GM21717 (cell line): ENCODE measurements around the gene IRAK3.
A peak's percentile ranks its signal among the peaks of the same experiment; 100 is the strongest.
"Not testable (repeated sequence)": the region's sequence is repeated elsewhere in the genome, so short reads cannot be mapped to it uniquely, and the experiment has no call there.

Experiments used
- ATAC-seq: cut with Tn5 transposase; IDR thresholded peaks from one replicate; pipeline ENCODE4 v1.9.1; 2021; ENCODE audit warnings: mild to moderate bottlenecking, moderate library complexity; ENCODE audit not compliant: unreplicated experiment

IRAK3 gene

GRCh38 chr12:66170606-66171005 is 18.4 kb upstream of the IRAK3 start:
- ATAC-seq: no peak

GRCh38 chr12:66174391-66175325 is 14.4 kb upstream of the IRAK3 start:
- ATAC-seq: not testable (repeated sequence)

DNA sequence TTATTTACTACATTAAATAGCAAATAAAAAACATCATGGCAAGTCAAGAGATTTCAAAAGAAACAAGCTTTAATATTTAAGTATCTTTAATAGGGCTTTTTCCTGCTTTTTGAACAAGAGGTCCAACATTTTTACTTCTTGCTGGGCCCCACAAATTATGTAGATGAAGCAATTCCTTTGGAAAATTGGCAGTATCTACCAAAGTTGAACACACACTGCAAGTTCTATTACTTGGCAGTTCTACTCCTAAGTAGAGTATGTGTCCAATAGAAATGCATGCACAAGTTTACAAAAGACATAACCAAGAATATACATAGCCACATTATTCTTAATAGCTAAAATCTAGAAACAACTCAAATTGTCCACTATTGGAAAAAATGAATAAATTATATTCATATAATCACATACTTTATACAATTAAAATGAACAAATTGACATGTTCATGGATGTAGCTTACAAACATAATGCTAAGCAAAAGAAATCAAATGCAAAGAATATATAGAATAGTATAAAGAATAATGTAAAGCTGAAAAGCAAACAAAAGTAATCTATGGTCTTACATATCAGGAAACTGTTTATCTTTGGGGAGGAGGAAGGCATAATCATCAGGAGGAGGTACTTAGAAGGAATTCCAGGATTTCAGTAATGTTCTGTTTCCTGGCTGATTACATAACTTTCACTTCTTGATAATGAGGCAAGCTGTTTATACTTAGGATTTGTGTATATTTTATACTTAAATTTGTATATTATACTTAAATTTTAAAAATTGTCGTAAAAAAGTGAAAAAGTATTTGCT is 12.7 kb upstream of the IRAK3 start:
- ATAC-seq: no peak

DNA sequence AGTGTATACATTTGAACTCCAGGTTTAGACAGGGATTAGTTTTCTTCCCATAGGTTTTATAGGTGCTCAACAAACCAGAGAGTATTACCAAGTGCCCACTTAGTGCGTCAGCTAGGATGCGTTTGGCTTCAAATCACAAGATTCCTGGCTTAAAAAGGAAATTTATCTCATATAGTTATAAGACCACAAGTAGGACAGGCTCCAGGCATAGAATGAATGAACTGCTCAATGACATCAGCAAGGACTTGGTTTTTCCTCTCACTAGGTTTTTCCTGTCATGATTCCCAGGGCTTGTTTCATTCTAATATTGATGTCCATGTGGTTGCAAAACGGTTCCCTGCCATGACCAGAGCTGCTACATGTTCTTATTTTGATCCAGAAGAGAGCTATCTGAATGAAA is 6.1 kb upstream of the IRAK3 start:
- ATAC-seq: no peak

- not testable (repeated sequence) for ATAC-seq
Measured at GRCh38 chr12:66184822-66185221, 4.2 kb upstream of the IRAK3 start.

DNA sequence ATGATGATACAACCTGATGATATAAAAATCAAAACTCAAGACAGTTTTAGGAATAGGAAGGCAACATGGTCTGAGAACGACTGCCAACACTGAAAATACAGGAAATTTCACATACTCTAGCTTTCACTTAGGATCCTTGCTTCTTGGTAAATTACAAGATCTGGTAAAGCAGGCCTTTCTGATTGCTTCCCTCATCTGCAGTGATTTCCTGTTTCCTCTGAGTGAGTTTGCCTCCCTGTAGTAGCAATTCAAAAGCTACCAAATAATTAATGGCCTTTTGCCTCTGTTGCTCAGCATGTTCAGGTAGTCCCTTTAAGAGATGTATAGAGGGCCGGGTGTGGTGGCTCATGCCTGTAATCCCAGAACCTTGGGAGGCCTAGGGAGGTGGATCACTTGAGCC is 2.0 kb upstream of the IRAK3 start:
- no peak for ATAC-seq

DNA sequence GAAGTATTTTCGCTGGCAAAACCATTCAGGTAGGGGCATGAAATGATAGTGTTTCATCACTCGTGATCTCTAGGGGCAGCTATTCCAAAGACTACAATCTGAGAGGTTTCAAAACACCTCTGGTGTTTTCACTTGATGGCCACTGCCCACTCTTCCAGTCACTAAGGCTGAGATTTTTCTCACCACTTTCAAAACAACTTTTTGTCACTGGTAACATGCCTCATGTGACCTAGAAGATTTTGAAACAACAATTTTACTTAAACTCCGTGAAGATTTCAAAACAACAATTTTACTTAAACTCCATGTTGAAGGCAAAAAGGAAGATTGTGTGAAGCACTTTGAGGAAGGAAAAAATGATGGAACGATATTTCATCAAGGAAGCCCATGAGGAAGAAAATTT is 1.2 kb upstream of the IRAK3 start:
- ATAC-seq: no peak

- no peak for ATAC-seq
Measured at GRCh38 chr12:66189486-66189843, 451 bp downstream of the IRAK3 start.

DNA sequence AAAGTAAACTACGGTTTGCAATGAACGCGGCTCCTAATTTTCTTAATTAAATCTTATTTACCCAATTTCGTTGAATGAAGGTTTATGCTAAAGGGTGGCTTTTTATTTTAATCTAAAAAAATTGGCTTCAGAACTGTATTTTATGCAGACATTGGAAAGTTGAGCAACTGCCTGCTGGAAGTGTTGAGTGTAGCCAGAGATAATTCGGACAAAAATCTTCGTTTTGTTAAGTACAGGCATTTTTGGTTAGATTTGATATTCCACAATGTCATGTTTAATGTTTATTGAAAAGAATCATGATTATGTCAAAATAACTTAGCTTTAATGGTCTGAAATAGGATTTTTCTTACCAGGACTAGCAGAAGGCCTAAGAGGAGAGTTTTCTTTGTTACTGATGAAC is 875 bp downstream of the IRAK3 start:
- ATAC-seq: no peak

DNA sequence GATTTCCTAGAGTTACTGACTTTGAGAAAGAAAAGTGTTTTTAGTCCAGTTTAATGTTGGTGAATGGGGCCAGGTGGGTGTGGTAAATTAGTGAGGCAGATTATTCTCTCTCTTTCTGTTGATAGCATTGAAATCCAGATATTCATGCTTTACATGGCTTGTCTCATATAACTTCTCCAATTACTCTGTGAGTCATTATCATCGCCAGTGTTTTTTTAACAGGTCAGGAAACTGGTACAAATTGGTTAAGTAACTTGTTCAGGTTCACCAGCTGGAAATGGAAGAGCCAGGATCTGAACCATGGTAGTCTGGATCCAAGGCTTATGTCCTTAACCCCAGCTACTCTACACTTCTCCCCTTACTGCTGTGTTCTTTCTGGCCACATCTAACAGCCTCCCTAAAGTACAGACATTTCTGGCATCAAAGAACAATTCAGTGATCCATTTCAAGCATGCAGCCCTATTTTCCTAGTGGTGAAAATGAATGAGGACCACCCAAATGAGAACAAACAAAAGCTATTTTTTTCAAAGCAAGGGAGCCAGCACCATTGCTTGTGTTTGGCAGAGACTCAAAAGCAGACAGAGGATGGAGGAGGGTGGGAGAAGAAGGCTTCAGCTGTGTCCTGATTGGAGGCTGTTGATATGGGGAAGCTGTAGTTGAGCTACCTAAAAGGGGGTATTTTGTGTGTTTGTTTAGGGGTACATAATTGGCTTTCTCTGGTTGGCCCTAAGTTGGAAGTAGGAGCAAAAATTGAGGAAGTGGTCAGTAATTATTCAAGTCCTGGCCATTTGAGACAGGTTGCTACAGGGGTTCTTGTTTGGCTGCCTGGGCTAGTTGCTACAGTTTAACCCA is 1.7 kb downstream of the IRAK3 start:
- no peak for ATAC-seq

DNA sequence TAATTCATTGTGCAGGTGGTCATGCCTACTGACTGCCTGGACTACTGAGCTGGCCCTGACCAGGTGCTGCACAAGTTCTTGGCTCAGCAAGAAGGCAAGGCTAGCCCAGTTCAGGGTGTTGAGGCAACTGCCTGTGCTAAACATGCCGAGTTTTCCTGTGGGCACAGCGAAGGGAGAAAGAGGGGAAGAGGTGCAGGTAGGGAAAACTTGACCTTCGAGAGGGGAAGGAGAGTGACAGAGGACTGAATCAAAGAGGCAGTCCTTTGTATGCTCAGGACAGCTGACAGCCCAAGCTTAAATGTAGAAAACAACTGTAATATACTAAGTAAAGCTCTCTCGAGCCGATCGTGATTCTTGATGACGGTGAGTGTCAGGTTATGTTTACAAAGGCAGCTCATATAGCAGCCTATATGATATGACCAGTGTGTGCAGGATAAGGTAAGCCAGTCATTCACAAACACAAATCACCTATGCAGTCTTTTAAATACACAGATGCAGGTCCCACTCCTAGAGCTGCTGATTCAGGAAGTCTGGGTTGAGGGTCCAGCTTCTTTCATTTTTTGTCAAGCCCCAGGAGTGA is 2.6 kb downstream of the IRAK3 start:
- no peak for ATAC-seq

DNA sequence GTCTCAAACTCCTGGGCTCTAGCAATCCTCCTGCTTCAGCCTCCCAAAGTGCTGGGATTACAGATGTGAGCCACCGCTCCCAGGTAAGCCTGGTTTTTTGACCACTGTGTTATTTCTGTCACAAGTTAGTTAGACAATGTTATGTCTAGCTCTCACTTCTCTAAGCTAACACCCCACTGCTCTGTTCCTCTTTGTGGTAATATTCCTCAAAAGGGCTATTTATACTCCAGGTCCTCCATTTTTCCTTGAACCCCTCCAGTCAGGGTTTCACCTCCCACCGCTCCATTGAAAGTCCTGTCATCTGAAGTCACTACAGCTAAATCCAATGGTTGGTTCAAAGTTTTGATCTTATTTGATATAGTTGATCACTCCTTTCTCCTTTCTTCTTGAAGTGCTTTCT is 5.1 kb downstream of the IRAK3 start:
- ATAC-seq: no peak

DNA sequence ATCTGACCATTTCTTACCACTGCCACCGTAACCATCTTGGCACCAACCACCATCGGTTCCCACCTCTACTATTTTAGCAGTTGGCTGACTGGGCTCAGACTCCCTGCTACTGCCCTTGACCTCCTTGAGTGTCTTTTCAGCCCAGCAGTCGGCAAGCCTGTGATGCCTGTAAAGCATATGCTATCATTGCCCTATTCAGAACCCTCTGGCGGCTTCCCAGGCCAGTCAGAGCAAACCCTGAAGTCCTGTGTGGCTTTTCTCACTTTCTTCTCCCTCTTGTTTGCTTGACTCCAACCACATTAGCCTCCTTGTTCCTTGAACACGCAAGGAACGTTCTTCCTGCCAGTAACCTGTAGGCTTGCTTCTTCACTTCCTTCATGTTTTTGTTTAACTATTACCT is 6.2 kb downstream of the IRAK3 start:
- no peak for ATAC-seq

- ATAC-seq: peak; percentile 94
Measured at GRCh38 chr12:66196806-66197205, 7.8 kb downstream of the IRAK3 start.

- ATAC-seq: no peak
Measured at GRCh38 chr12:66197495-66197921, 8.5 kb downstream of the IRAK3 start.

- no peak for ATAC-seq
Measured at GRCh38 chr12:66199141-66199540, 10.1 kb downstream of the IRAK3 start.

- no peak for ATAC-seq
Measured at GRCh38 chr12:66199831-66200509, 11.0 kb downstream of the IRAK3 start.

- no peak for ATAC-seq
Measured at GRCh38 chr12:66203820-66204219, 14.8 kb downstream of the IRAK3 start.

DNA sequence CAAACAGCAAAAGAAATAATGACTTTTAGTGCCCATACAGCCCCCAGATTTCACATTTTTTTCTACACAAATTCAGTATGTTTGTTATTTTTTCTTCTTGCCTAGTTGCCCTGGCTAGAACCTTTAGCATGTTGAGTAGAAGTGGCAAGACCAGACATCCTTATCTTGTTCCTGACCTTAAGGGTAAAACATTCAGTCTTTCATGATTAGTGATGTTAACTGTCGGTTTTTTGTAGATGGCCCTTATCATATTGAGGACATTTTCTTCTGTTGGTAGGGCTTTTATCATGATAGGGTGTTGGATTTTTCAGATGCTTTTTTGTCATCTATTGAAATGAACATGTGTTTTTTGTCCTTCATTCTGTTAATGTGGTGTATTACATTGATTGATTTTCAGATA is 17.1 kb downstream of the IRAK3 start:
- no peak for ATAC-seq

DNA sequence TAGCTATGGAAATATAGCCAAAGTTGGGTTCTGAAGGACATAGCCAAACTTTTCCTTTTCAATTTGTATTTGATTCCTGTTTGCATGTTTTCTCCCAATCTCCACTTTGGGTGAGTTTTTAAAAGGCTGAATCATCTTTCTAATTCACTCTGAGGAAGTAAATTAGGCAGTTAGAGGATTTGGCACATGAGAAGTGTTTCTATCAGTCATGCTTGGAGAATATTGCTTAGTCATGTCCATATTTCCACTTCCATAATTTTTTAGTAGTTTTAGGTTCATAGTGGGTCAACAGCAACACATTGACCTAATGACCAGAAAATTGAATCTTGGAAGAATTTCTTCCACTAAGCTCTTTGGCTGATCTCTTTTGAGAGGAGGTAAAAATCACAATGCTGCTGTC is 21.8 kb downstream of the IRAK3 start:
- no peak for ATAC-seq
